Fibroblast of lung (primary cell): ENCODE results near the gene COL18A1. TPM values are rescaled to one million over a fixed set of nuclear protein-coding genes. Genes with fewer than 3 reads are reported as not detected.

ENCODE experiments used
- DNase-seq, 2 donors: peaks; one replicate each; pipeline versions ENCODE4 v3.0.0 to v3.0.0-alpha.2; 2010; ENCODE audit warnings: low read depth in 2 of 2
- H2AFZ ChIP-seq: 2 replicates; pipeline ENCODE4 v1.5.1; 2012; ENCODE audit warnings: low read length, control low read depth, inconsistent platforms
- H3K27ac ChIP-seq: 2 replicates; pipeline ENCODE4 v1.5.1; 2011; ENCODE audit warnings: low read length, control low read depth; ENCODE audit not compliant: insufficient read depth
- H3K27me3 ChIP-seq: 2 replicates; pipeline ENCODE4 v1.5.1; 2011; ENCODE audit warnings: mild to moderate bottlenecking, low read length; ENCODE audit not compliant: control insufficient read depth, insufficient read depth
- H3K36me3 ChIP-seq: 2 replicates; pipeline ENCODE4 v1.5.1; 2011; ENCODE audit warnings: low read length; ENCODE audit not compliant: control insufficient read depth, insufficient read depth
- H3K4me1 ChIP-seq: 2 replicates; pipeline ENCODE4 v1.5.1; 2011; ENCODE audit warnings: low read length; ENCODE audit not compliant: control insufficient read depth, insufficient read depth; ENCODE audit errors: extremely low read depth
- H3K4me2 ChIP-seq: 2 replicates; pipeline ENCODE4 v1.5.1; 2011; ENCODE audit warnings: low read length, control low read depth; ENCODE audit not compliant: insufficient read depth; ENCODE audit errors: extremely low read depth
- H3K4me3 ChIP-seq, 4 experiments: fragments of 200-600 bp in 1 of 4; sonication (generic) in 1 of 4; replicated peaks in 1 of 4; 2 replicates each; pipeline ENCODE4 v1.5.1; 2011 to 2016; ENCODE audit warnings: low read length in 4 of 4, low read depth in 3 of 4, mild to moderate bottlenecking in 3 of 4, control low read depth in 2 of 4, inconsistent platforms in 1 of 4, mixed read lengths in 1 of 4; ENCODE audit not compliant: insufficient read depth in 1 of 4; ENCODE audit errors: control extremely low read depth in 1 of 4
- H3K79me2 ChIP-seq: 2 replicates; pipeline ENCODE4 v1.5.1; 2012; ENCODE audit warnings: mild to moderate bottlenecking, low read length, inconsistent platforms; ENCODE audit not compliant: control insufficient read depth, insufficient read depth
- H3K9ac ChIP-seq: 2 replicates; pipeline ENCODE4 v1.5.1; 2011; ENCODE audit warnings: mild to moderate bottlenecking, low read length, control low read depth; ENCODE audit not compliant: insufficient read depth
- H3K9me3 ChIP-seq: 2 replicates; pipeline ENCODE4 v1.5.1; 2012; ENCODE audit warnings: low read depth, low read length; ENCODE audit not compliant: control insufficient read depth, insufficient read depth
- H4K20me1 ChIP-seq: 2 replicates; pipeline ENCODE4 v1.5.1; 2011; ENCODE audit warnings: low read length; ENCODE audit not compliant: control insufficient read depth, insufficient read depth; ENCODE audit errors: extremely low read depth
- CTCF ChIP-seq, 2 donors: IDR thresholded peaks in 1 of 2; conservative IDR thresholded peaks in 1 of 2; 1 replicate in 1 of 2; 2 replicates in 1 of 2; pipeline ENCODE4 v1.5.1; 2011 to 2012; ENCODE audit warnings: low read length in 2 of 2, control low read depth in 1 of 2, inconsistent platforms in 1 of 2, low read depth in 1 of 2, mild to moderate bottlenecking in 1 of 2
- EZH2 ChIP-seq: IDR thresholded peaks from 2 replicates; pipeline ENCODE4 v1.5.1; 2012; ENCODE audit warnings: low read length, control low read depth, mild to moderate bottlenecking; ENCODE audit errors: missing control alignments
- polyA plus RNA-seq, 2 donors: library from polyadenylated mRNA; depleted of rRNA in 1 of 2; stranded (reverse) in 1 of 2; unstranded in 1 of 2; fragments of >200 nt; gene quantifications; 2 replicates each; pipeline ENCODE4 v1.2.1, GENCODE V29; 2011 to 2012; ENCODE audit warnings: missing spikeins in 1 of 2
- total RNA-seq: library from RNA; depleted of rRNA; stranded (reverse); fragments of >200 nt; gene quantifications from 2 replicates; pipeline ENCODE4 v1.2.1, GENCODE V29; 2014

The COL18A1 gene
- total and polyA plus RNA-seq, 2 donors (not counting 1 experiment from before 2014, with no cell fraction given), result 24.3 to 38.8 TPM

- no peak overlapping the region for H3K4me3 ChIP-seq
- no peaks in the 10 kb centered on the region for H3K79me2 ChIP-seq
- H3K27me3 ChIP-seq, result no peaks in the 10 kb centered on the region
- no peaks in the 10 kb centered on the region for H4K20me1 ChIP-seq
- H3K4me1 ChIP-seq, result no peaks in the 10 kb centered on the region
- H3K36me3 ChIP-seq, result peaks cover 14% of the 10 kb centered on the region
- TF ChIP-seq CTCF (conservative IDR thresholded peaks at IDR 0.05 in 1 of 2, IDR thresholded peaks at IDR 0.05 in 1 of 2; ENCODE audit: low read depth in 1 of 2, low read length in 2 of 2), result no peak
- no peak for TF ChIP-seq EZH2
- no peak overlapping the region for H2AFZ ChIP-seq
- H3K4me2 ChIP-seq, result no peak overlapping the region
- no peaks in the 10 kb centered on the region for H3K9me3 ChIP-seq
- H3K27ac ChIP-seq, result no peak overlapping the region
- H3K9ac ChIP-seq, result no peak overlapping the region
- no peak for DNase-seq
These were observed 106.9 kb downstream of the COL18A1 start for GRCh38 chr21:45511661-45512431.

GRCh38 chr21:45512626-45513002 lies 107.6 kb downstream of the COL18A1 start:
- no peaks in the 10 kb centered on the region for H3K4me1 ChIP-seq
- no peak overlapping the region for H3K4me3 ChIP-seq
- H3K27ac ChIP-seq, result no peak overlapping the region
- TF ChIP-seq EZH2, result no peak
- no peak for TF ChIP-seq CTCF (conservative IDR thresholded peaks at IDR 0.05 in 1 of 2, IDR thresholded peaks at IDR 0.05 in 1 of 2; ENCODE audit: low read depth in 1 of 2, low read length in 2 of 2)
- H3K9ac ChIP-seq, result no peak overlapping the region
- no peak overlapping the region for H2AFZ ChIP-seq
- H3K27me3 ChIP-seq, result no peaks in the 10 kb centered on the region
- H4K20me1 ChIP-seq, result no peaks in the 10 kb centered on the region
- H3K9me3 ChIP-seq, result no peaks in the 10 kb centered on the region
- H3K36me3 ChIP-seq, result peaks cover 14% of the 10 kb centered on the region
- no peak overlapping the region for H3K4me2 ChIP-seq
- H3K79me2 ChIP-seq, result no peaks in the 10 kb centered on the region
- DNase-seq, result no peak

- H3K79me2 ChIP-seq, result no peaks in the 10 kb centered on the region
- no peak overlapping the region for H2AFZ ChIP-seq
- no peaks in the 10 kb centered on the region for H4K20me1 ChIP-seq
- no peak overlapping the region for H3K4me2 ChIP-seq
- TF ChIP-seq CTCF (conservative IDR thresholded peaks at IDR 0.05 in 1 of 2, IDR thresholded peaks at IDR 0.05 in 1 of 2; ENCODE audit: low read depth in 1 of 2, low read length in 2 of 2) (no peak), EZH2 (no peak)
- no peak overlapping the region for H3K9ac ChIP-seq
- no peak for DNase-seq
- no peaks in the 10 kb centered on the region for H3K27me3 ChIP-seq
- no peak overlapping the region for H3K4me3 ChIP-seq
- no peak overlapping the region for H3K27ac ChIP-seq
- H3K9me3 ChIP-seq, result no peaks in the 10 kb centered on the region
- no peaks in the 10 kb centered on the region for H3K4me1 ChIP-seq
- peaks cover 14% of the 10 kb centered on the region for H3K36me3 ChIP-seq
These were observed 108.2 kb downstream of the COL18A1 start for GRCh38 chr21:45513003-45513717.
